Neuronal stem cell (in vitro differentiated cells): Measurements from ENCODE around the gene FHIT. TPM values are rescaled to one million over a fixed set of nuclear protein-coding genes. Genes with fewer than 3 reads are reported as not detected.

Experiments
- DNase-seq: peaks from one replicate; pipeline ENCODE4 v3.0.0-alpha.2; 2013; ENCODE audit warnings: low spot score
- H2AFZ ChIP-seq: one replicate; pipeline ENCODE4 v1.6.1; 2013; ENCODE audit warnings: mild to moderate bottlenecking, low read length, inconsistent platforms
- H2AK5ac ChIP-seq: 2 replicates; pipeline ENCODE4 v1.6.1; 2013; ENCODE audit warnings: low read depth, mild to moderate bottlenecking, inconsistent platforms, low read length, moderate library complexity, mixed read lengths
- H2BK120ac ChIP-seq: 2 replicates; pipeline ENCODE4 v1.6.1; 2013; ENCODE audit warnings: low read depth, mild to moderate bottlenecking, inconsistent platforms, low read length, moderate library complexity, mixed read lengths
- H2BK12ac ChIP-seq: one replicate; pipeline ENCODE4 v1.6.1; 2013; ENCODE audit warnings: low read length, inconsistent platforms
- H2BK15ac ChIP-seq: 2 replicates; pipeline ENCODE4 v1.6.1; 2013; ENCODE audit warnings: mild to moderate bottlenecking, low read length, inconsistent platforms, mixed read lengths
- H2BK5ac ChIP-seq: one replicate; pipeline ENCODE4 v1.6.1; 2013; ENCODE audit warnings: inconsistent platforms, mild to moderate bottlenecking, low read length, moderate library complexity
- H3K14ac ChIP-seq: one replicate; pipeline ENCODE4 v1.6.1; 2013; ENCODE audit warnings: low read length, inconsistent platforms
- H3K18ac ChIP-seq: 2 replicates; pipeline ENCODE4 v1.6.1; 2013; ENCODE audit warnings: low read length, inconsistent platforms
- H3K23ac ChIP-seq: 2 replicates; pipeline ENCODE4 v1.6.1; 2013; ENCODE audit warnings: low read depth, mild to moderate bottlenecking, mixed read lengths, low read length, inconsistent platforms; ENCODE audit not compliant: poor library complexity
- H3K27ac ChIP-seq: replicated peaks from 3 replicates; pipeline ENCODE4 v1.5.1; 2013; ENCODE audit warnings: low read length, inconsistent platforms
- H3K27me3 ChIP-seq, 3 experiments: 2 replicates each; pipeline ENCODE4 v1.6.1; 2013; ENCODE audit warnings: low read length in 3 of 3, mild to moderate bottlenecking in 2 of 3, inconsistent platforms in 1 of 3, low read depth in 1 of 3, mixed read lengths in 1 of 3, moderate library complexity in 1 of 3; ENCODE audit not compliant: control insufficient read depth in 3 of 3, insufficient read depth in 3 of 3
- H3K36me3 ChIP-seq, 2 donors: replicated peaks in 1 of 2; 2 replicates each; pipeline ENCODE4 v1.6.1; 2013; ENCODE audit warnings: low read length in 2 of 2; ENCODE audit not compliant: control insufficient read depth in 2 of 2, insufficient read depth in 2 of 2
- H3K4ac ChIP-seq: 2 replicates; pipeline ENCODE4 v1.6.1; 2013; ENCODE audit warnings: inconsistent platforms, mild to moderate bottlenecking, low read length, moderate library complexity
- H3K4me1 ChIP-seq, 2 donors: 1 replicate in 1 of 2; 2 replicates in 1 of 2; pipeline ENCODE4 v1.6.1; 2013; ENCODE audit warnings: low read length in 2 of 2, low read depth in 1 of 2; ENCODE audit not compliant: control insufficient read depth in 2 of 2, insufficient read depth in 1 of 2
- H3K4me2 ChIP-seq: one replicate; pipeline ENCODE4 v1.6.1; 2013; ENCODE audit warnings: mild to moderate bottlenecking, low read length, inconsistent platforms; ENCODE audit not compliant: insufficient read depth, poor library complexity, severe bottlenecking
- H3K4me3 ChIP-seq, 2 donors: 2 replicates each; pipeline ENCODE4 v1.5.1; 2013; ENCODE audit warnings: low read length in 2 of 2, mild to moderate bottlenecking in 2 of 2, inconsistent platforms in 1 of 2, moderate library complexity in 1 of 2
- H3K79me1 ChIP-seq: one replicate; pipeline ENCODE4 v1.6.1; 2013; ENCODE audit warnings: low read depth, mild to moderate bottlenecking, inconsistent platforms, low read length, moderate library complexity
- H3K9ac ChIP-seq: one replicate; pipeline ENCODE4 v1.6.1; 2013; ENCODE audit warnings: mild to moderate bottlenecking, low read depth, low read length, inconsistent platforms; ENCODE audit not compliant: poor library complexity
- H3K9me3 ChIP-seq, 2 donors: replicated peaks in 1 of 2; 2 replicates each; pipeline versions ENCODE3 to v1.6.1; 2013; ENCODE audit warnings: low read length in 2 of 2, mild to moderate bottlenecking in 2 of 2, inconsistent platforms in 1 of 2, low read depth in 1 of 2, mixed read lengths in 1 of 2, moderate library complexity in 1 of 2; ENCODE audit not compliant: control insufficient read depth in 2 of 2, insufficient read depth in 1 of 2
- H4K8ac ChIP-seq: one replicate; pipeline ENCODE4 v1.6.1; 2013; ENCODE audit warnings: low read depth, mild to moderate bottlenecking, inconsistent platforms, low read length, moderate library complexity
- H4K91ac ChIP-seq: one replicate; pipeline ENCODE4 v1.6.1; 2013; ENCODE audit warnings: low read length, low read depth, mild to moderate bottlenecking, inconsistent platforms; ENCODE audit not compliant: poor library complexity
- WGBS, 2 donors: extraction: QIAGEN DNeasy Blood & Tissue Kit; methylation state at CpG; one replicate each; pipeline ENCODE4 v1.1.7; 2013; ENCODE audit warnings: missing lambda C conversion rate in 2 of 2, mixed read lengths in 1 of 2; ENCODE audit not compliant: insufficient read length in 2 of 2, insufficient replicate concordance in 1 of 2; ENCODE audit errors: extremely low coverage in 2 of 2; 5-methylcytosine and 5-hydroxymethylcytosine counted together
- polyA plus RNA-seq, 2 experiments: library from polyadenylated mRNA; stranded (reverse); fragments of 200-250 nt; gene quantifications; one replicate each; pipeline ENCODE4 v1.2.3, GENCODE V29; 2013

FHIT gene
- polyA plus RNA-seq (2013, experiment 1 of 2): 3.6 TPM
- 4.1 TPM for polyA plus RNA-seq (2013, experiment 2 of 2)

DNA sequence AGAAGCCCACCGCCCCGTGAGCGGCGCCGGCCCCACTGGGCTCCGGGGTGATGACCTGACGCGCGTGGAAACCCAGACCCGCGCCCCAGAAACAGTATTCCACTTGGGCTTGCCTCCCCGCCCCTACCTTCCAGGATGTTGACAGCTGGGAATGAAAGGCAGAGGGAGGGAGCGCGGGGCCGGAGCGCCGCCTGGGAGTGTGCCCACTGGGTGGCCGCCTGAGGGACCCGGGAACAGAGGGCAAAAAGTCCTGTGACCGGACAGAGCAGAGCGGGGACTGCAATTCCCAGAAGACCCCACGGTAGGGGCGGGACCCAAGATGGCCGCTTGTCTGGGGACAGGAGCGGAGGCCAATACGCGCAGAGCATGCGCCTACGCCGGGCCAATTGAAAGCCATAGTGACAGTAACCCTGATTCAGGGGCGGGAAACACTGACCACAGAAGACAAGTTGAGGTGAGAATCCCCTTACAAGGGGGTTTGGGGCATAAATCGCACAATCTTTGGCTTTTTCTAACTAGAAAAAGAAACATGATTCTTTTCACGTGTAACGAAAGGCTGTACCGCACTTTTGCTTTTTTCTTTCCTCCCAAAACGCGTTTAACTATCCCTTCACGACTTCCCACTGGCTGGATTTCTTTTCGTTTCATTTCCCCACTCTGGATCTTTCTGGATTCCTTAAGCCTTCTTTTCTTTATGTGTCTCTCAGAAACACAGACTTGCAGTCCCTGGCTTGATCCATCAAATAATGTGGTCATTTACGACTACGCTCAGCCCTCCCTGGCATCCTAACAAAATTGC, at the start of gene FHIT:
Gene FHIT, minus strand, starts transcription at position 279 of the 799 bp plus-strand sequence.
- Histone ChIP-seq H3K4me1 (peaks cover 0 to 12% of the 10 kb centered on the region in 2 donors), H4K8ac (peak within 1 kb of the TSS; percentile 66), H3K4me3 (peak within 1 kb of the TSS; percentile 69 to 70), H2BK15ac (peak within 1 kb of the TSS; percentile 59), H3K36me3 (no peaks in the 10 kb centered on the region), H2AK5ac (peak within 1 kb of the TSS; percentile 82), H2BK5ac (no peak within 1 kb of the TSS), H3K27ac (peak within 1 kb of the TSS; percentile 53), H2BK12ac (peak within 1 kb of the TSS; percentile 75), H3K79me1 (no peaks in the 10 kb centered on the region), H3K23ac (peak within 1 kb of the TSS; percentile 5), H3K4ac (peak within 1 kb of the TSS; percentile 26), H3K9ac (no peak within 1 kb of the TSS), H3K4me2 (peak within 1 kb of the TSS; percentile 83), H2BK120ac (no peak within 1 kb of the TSS), H3K9me3 (no peaks in the 10 kb centered on the region), H2AFZ (peak within 1 kb of the TSS; percentile 98), H3K27me3 (no peaks in the 10 kb centered on the region), H4K91ac (no peak within 1 kb of the TSS), H3K14ac (peak within 1 kb of the TSS; percentile 59), H3K18ac (peak within 1 kb of the TSS; percentile 55)
- WGBS, 2 donors: no CpG with 5 or more reads among the region's 41 CpGs
- DNase-seq: peak; percentile 89

DNA sequence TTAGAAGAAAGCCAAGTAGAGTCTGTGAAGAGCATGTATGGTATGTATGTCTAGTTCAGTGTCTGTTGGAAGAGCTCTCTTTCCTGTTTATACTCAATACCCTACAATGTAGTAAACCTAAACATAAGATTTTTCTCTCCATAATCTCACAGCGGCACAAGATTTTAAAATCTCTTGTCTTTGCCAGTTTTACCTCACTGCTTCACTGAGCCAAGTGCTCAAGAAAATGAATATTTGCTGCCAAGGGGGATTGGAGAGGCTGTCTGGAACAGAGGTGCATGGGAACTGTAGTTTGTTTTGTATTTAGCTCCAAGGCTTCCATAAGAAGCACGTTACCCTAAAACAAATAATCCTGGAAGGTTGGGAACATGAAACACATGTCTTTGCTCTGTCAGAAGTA, 49.5 kb upstream of the FHIT start:
- Histone ChIP-seq H3K4me3 (no peak overlapping the region), H3K27me3 (peaks cover 0 to 6% (median 0%) of the 10 kb centered on the region in 3 experiments), H3K4me1 (no peaks in the 10 kb centered on the region), H3K4ac (no peak overlapping the region), H2BK5ac (no peak overlapping the region), H3K27ac (no peak overlapping the region), H3K9me3 (no peaks in the 10 kb centered on the region), H3K79me1 (no peaks in the 10 kb centered on the region), H3K9ac (no peak overlapping the region), H2AFZ (no peak overlapping the region), H3K4me2 (no peak overlapping the region), H2BK15ac (no peak overlapping the region), H3K14ac (no peak overlapping the region), H3K18ac (no peak overlapping the region), H2BK120ac (no peak overlapping the region), H3K36me3 (no peaks in the 10 kb centered on the region), H4K91ac (no peak overlapping the region), H2AK5ac (no peak overlapping the region), H4K8ac (no peak overlapping the region), H3K23ac (no peak overlapping the region), H2BK12ac (no peak overlapping the region)
- DNase-seq: no peak
- WGBS, 2 donors: no CpG with 5 or more reads among the region's 2 CpGs

DNA sequence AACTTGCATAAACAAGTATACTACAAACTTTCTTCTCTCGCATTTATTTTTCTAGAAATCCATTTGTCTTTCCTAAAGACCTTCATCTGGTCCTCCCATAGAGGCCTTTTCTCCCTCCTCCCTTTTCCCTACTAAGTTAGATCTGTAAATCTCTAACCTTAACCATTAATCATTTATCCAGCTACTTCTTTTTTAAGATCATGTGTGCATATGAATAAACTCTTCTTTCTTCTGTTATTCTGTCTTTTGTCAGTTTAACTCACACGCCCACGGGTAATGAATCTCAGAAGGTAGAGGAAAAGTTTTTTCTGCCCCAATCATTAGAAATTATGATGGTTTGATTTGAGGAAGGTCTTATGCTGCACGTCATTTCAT, 48.7 kb upstream of the FHIT start:
- H2AK5ac ChIP-seq: no peak overlapping the region

DNA sequence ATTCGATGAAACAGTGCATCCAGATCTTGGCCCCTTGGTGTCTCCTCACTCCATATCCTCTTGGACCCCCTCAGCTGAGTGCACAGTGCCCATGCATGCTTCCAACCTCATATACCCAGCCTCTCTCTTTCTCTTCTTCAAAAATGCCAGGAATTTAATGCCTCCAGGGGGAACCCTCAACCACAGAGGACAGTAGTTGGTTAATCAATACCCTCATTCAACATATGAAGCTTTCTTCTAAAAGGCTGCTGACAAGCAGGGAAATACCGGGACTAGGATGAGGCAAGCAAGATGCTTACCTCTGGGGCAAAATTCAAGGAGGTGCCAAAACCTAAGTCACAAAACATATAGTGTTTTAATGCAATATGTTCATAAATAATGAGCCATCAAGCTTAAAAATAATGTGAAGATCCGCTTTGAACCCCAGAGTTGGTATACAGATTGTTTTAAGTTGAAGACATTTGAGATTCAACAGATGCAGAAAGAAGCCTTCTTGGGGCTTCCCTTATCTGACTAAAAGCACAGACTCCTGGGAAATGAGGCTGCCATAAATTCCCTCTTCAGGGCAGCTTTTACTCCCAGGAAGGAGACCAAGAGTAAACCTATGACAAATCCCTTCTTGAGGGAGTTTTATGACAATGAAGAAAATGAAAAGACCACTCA, 48.2 kb upstream of the FHIT start:
- H2BK15ac ChIP-seq: no peak overlapping the region
- WGBS, 2 donors: no CpG with 5 or more reads among the region's 3 CpGs
- DNase-seq: no peak

More for the DNA sequence above, 48.7 kb upstream of the FHIT start:
- Histone ChIP-seq H3K4me3 (no peak overlapping the region), H2BK12ac (no peak overlapping the region), H3K27me3 (peaks cover 0 to 6% (median 0%) of the 10 kb centered on the region in 3 experiments), H2BK120ac (no peak overlapping the region), H3K4me2 (no peak overlapping the region), H3K14ac (no peak overlapping the region), H3K4ac (no peak overlapping the region), H4K8ac (no peak overlapping the region), H4K91ac (no peak overlapping the region), H3K23ac (no peak overlapping the region), H3K18ac (no peak overlapping the region), H2BK15ac (no peak overlapping the region), H2AFZ (no peak overlapping the region), H3K9ac (no peak overlapping the region), H3K4me1 (no peaks in the 10 kb centered on the region), H3K9me3 (no peaks in the 10 kb centered on the region), H2BK5ac (no peak overlapping the region), H3K36me3 (no peaks in the 10 kb centered on the region), H3K27ac (no peak overlapping the region), H3K79me1 (no peaks in the 10 kb centered on the region)
- no peak for DNase-seq
- no CpG with 5 or more reads among the region's 4 CpGs for WGBS, 2 donors

More for the DNA sequence above, 48.2 kb upstream of the FHIT start:
- no peak overlapping the region for H3K14ac ChIP-seq
- no peaks in the 10 kb centered on the region for H3K9me3 ChIP-seq
- no peaks in the 10 kb centered on the region for H3K4me1 ChIP-seq
- no peak overlapping the region for H2BK5ac ChIP-seq
- no peak overlapping the region for H2BK120ac ChIP-seq
- no peak overlapping the region for H3K18ac ChIP-seq
- no peak overlapping the region for H3K4ac ChIP-seq
- H4K8ac ChIP-seq: no peak overlapping the region
- no peak overlapping the region for H3K4me3 ChIP-seq
- H3K4me2 ChIP-seq: no peak overlapping the region
- no peak overlapping the region for H2AK5ac ChIP-seq
- peaks cover 0 to 6% (median 0%) of the 10 kb centered on the region in 3 experiments for H3K27me3 ChIP-seq
- H3K9ac ChIP-seq: no peak overlapping the region
- H4K91ac ChIP-seq: no peak overlapping the region
- no peak overlapping the region for H2AFZ ChIP-seq
- no peak overlapping the region for H3K23ac ChIP-seq
- no peak overlapping the region for H3K27ac ChIP-seq
- no peaks in the 10 kb centered on the region for H3K79me1 ChIP-seq
- no peaks in the 10 kb centered on the region for H3K36me3 ChIP-seq
- H2BK12ac ChIP-seq: no peak overlapping the region
